Effector memory CD8-positive, alpha-beta T cell (primary cell): Measurements from ENCODE around the gene PLD1.
A peak's percentile ranks its signal among the peaks of the same experiment; 100 is the strongest.

ENCODE experiments used
- ATAC-seq: fragments of 150-1000 bp; cut with Tn5 transposase; replicated peaks from 2 replicates; pipeline ENCODE4 v1.10.0; 2021; ENCODE audit warnings: mild to moderate bottlenecking, moderate library complexity
- DNase-seq, 3 experiments: peaks; one replicate each; pipeline ENCODE4 v3.0.0; 2021
- H3K27ac Mint-ChIP-seq, 2 donors: one replicate each; pipeline ENCODE4 v1.8.0; 2022; ENCODE audit warnings: mild to moderate bottlenecking in 2 of 2, mixed read lengths in 2 of 2, moderate library complexity in 2 of 2
- H3K27me3 Mint-ChIP-seq, 2 donors: one replicate each; pipeline ENCODE4 v1.8.0; 2022; ENCODE audit warnings: mixed read lengths in 2 of 2
- H3K36me3 Mint-ChIP-seq: one replicate; pipeline ENCODE4 v1.8.0; 2022; ENCODE audit warnings: mild to moderate bottlenecking, moderate library complexity, mixed read lengths; ENCODE audit not compliant: insufficient read depth
- H3K4me1 Mint-ChIP-seq, 2 donors: one replicate each; pipeline ENCODE4 v1.8.0; 2022; ENCODE audit warnings: low read depth in 2 of 2, mixed read lengths in 2 of 2
- H3K4me3 Mint-ChIP-seq, 2 donors: one replicate each; pipeline ENCODE4 v1.8.0; 2022; ENCODE audit warnings: mild to moderate bottlenecking in 2 of 2, mixed read lengths in 2 of 2, moderate library complexity in 2 of 2
- H3K9me3 Mint-ChIP-seq, 2 donors: one replicate each; pipeline ENCODE4 v1.8.0; 2022; ENCODE audit warnings: mixed read lengths in 2 of 2

Gene PLD1

GRCh38 chr3:171833789-171834460 is 23.6 kb upstream of the PLD1 start:
- DNase-seq (no peak), ATAC-seq (peak; percentile 65)
- H3K9me3 Mint-ChIP-seq, result no peaks in the 10 kb centered on the region
- peaks cover 0 to 23% of the 10 kb centered on the region in 2 donors for H3K27me3 Mint-ChIP-seq
- H3K27ac Mint-ChIP-seq, result no peak overlapping the region
- H3K36me3 Mint-ChIP-seq, result no peaks in the 10 kb centered on the region
- H3K4me1 Mint-ChIP-seq, result peaks cover 0 to 8% of the 10 kb centered on the region in 2 donors
- H3K4me3 Mint-ChIP-seq, result no peak overlapping the region

GRCh38 chr3:171832989-171833388 is 22.7 kb upstream of the PLD1 start:
- Mint-ChIP-seq H3K27me3 (peaks cover 0 to 17% of the 10 kb centered on the region in 2 donors), H3K9me3 (no peaks in the 10 kb centered on the region), H3K4me3 (no peak overlapping the region), H3K36me3 (no peaks in the 10 kb centered on the region), H3K27ac (no peak overlapping the region), H3K4me1 (peaks cover 0 to 11% of the 10 kb centered on the region in 2 donors)
- DNase-seq, result no peak
- ATAC-seq, result no peak

- H3K9me3 Mint-ChIP-seq, result no peaks in the 10 kb centered on the region
- ATAC-seq (no peak), DNase-seq (no peak)
- no peak overlapping the region for H3K27ac Mint-ChIP-seq
- H3K36me3 Mint-ChIP-seq, result peaks cover 1% of the 10 kb centered on the region
- H3K4me1 Mint-ChIP-seq, result peaks cover 0 to 20% of the 10 kb centered on the region in 2 donors
- peaks cover 0 to 16% of the 10 kb centered on the region in 2 donors for H3K27me3 Mint-ChIP-seq
- H3K4me3 Mint-ChIP-seq, result no peak overlapping the region
Measured at GRCh38 chr3:171831936-171832335, 21.7 kb upstream of the PLD1 start.

- no peak for DNase-seq
- H3K4me3 Mint-ChIP-seq, result no peak overlapping the region
- ATAC-seq, result no peak
- H3K9me3 Mint-ChIP-seq, result no peaks in the 10 kb centered on the region
- H3K27me3 Mint-ChIP-seq, result peaks cover 0 to 16% of the 10 kb centered on the region in 2 donors
- H3K4me1 Mint-ChIP-seq, result peaks cover 0 to 25% of the 10 kb centered on the region in 2 donors
- no peak overlapping the region for H3K27ac Mint-ChIP-seq
- peaks cover 6% of the 10 kb centered on the region for H3K36me3 Mint-ChIP-seq
Measured at GRCh38 chr3:171830518-171830875, 20.2 kb upstream of the PLD1 start.

- Mint-ChIP-seq H3K4me3 (peak overlapping the region in 1 of 2 donors; percentile 39), H3K4me1 (peaks cover 0 to 25% of the 10 kb centered on the region in 2 donors), H3K27ac (no peak overlapping the region), H3K9me3 (no peaks in the 10 kb centered on the region), H3K36me3 (peaks cover 6% of the 10 kb centered on the region), H3K27me3 (peaks cover 0 to 20% of the 10 kb centered on the region in 2 donors)
- DNase-seq (no peak), ATAC-seq (peak; percentile 24)
Measured at GRCh38 chr3:171829841-171830517, 19.7 kb upstream of the PLD1 start.

- Mint-ChIP-seq H3K4me1 (peaks cover 0 to 25% of the 10 kb centered on the region in 2 donors), H3K4me3 (peak overlapping the region in 1 of 2 donors; percentile 39), H3K27ac (no peak overlapping the region)
Measured at GRCh38 chr3:171828902-171829770, 18.9 kb upstream of the PLD1 start.

GRCh38 chr3:171827836-171828458 is 17.7 kb upstream of the PLD1 start:
- H3K4me3 Mint-ChIP-seq, result peak overlapping the region; percentile 7 to 64
- peaks cover 0 to 25% of the 10 kb centered on the region in 2 donors for H3K4me1 Mint-ChIP-seq
- peak; percentile 89 for ATAC-seq
- DNase-seq, result peak in 1 of 3 experiments; percentile 5
- H3K27me3 Mint-ChIP-seq, result peaks cover 0 to 27% of the 10 kb centered on the region in 2 donors
- peak overlapping the region in 1 of 2 donors; percentile 65 for H3K27ac Mint-ChIP-seq
- peaks cover 6% of the 10 kb centered on the region for H3K36me3 Mint-ChIP-seq
- no peaks in the 10 kb centered on the region for H3K9me3 Mint-ChIP-seq

More at GRCh38 chr3:171828902-171829770, 18.9 kb upstream of the PLD1 start:
- peaks cover 6% of the 10 kb centered on the region for H3K36me3 Mint-ChIP-seq
- peaks cover 0 to 22% of the 10 kb centered on the region in 2 donors for H3K27me3 Mint-ChIP-seq
- DNase-seq, result no peak
- peak; percentile 18 for ATAC-seq
- no peaks in the 10 kb centered on the region for H3K9me3 Mint-ChIP-seq

GRCh38 chr3:171827385-171827784 is 17.1 kb upstream of the PLD1 start:
- Mint-ChIP-seq H3K9me3 (no peaks in the 10 kb centered on the region), H3K36me3 (peaks cover 6% of the 10 kb centered on the region), H3K4me1 (peaks cover 0 to 25% of the 10 kb centered on the region in 2 donors), H3K4me3 (peak overlapping the region in 1 of 2 donors; percentile 64), H3K27ac (peak overlapping the region in 1 of 2 donors; percentile 65), H3K27me3 (peaks cover 0 to 27% of the 10 kb centered on the region in 2 donors)
- no peak for DNase-seq
- ATAC-seq, result peak; percentile 48

- H3K36me3 Mint-ChIP-seq, result peaks cover 6% of the 10 kb centered on the region
- no peaks in the 10 kb centered on the region for H3K9me3 Mint-ChIP-seq
- no peak overlapping the region for H3K4me3 Mint-ChIP-seq
- no peak for DNase-seq
- ATAC-seq, result no peak
- peaks cover 0 to 18% of the 10 kb centered on the region in 2 donors for H3K27me3 Mint-ChIP-seq
- H3K4me1 Mint-ChIP-seq, result peaks cover 0 to 25% of the 10 kb centered on the region in 2 donors
- H3K27ac Mint-ChIP-seq, result no peak overlapping the region
Measured at GRCh38 chr3:171825222-171825828, 15.0 kb upstream of the PLD1 start.

- Mint-ChIP-seq H3K27me3 (peaks cover 0 to 18% of the 10 kb centered on the region in 2 donors), H3K4me1 (peaks cover 0 to 23% of the 10 kb centered on the region in 2 donors), H3K36me3 (peaks cover 6% of the 10 kb centered on the region), H3K9me3 (no peaks in the 10 kb centered on the region), H3K4me3 (no peak overlapping the region), H3K27ac (no peak overlapping the region)
- no peak for DNase-seq
- no peak for ATAC-seq
Measured at GRCh38 chr3:171824824-171825221, 14.5 kb upstream of the PLD1 start.

GRCh38 chr3:171824116-171824515 is 13.8 kb upstream of the PLD1 start:
- ATAC-seq (no peak), DNase-seq (no peak)
- no peaks in the 10 kb centered on the region for H3K9me3 Mint-ChIP-seq
- peaks cover 0 to 19% of the 10 kb centered on the region in 2 donors for H3K4me1 Mint-ChIP-seq
- peaks cover 0 to 18% of the 10 kb centered on the region in 2 donors for H3K27me3 Mint-ChIP-seq
- no peak overlapping the region for H3K4me3 Mint-ChIP-seq
- H3K27ac Mint-ChIP-seq, result no peak overlapping the region
- peaks cover 6% of the 10 kb centered on the region for H3K36me3 Mint-ChIP-seq

GRCh38 chr3:171822431-171823106 is 12.3 kb upstream of the PLD1 start:
- no peak overlapping the region for H3K4me3 Mint-ChIP-seq
- ATAC-seq (no peak), DNase-seq (no peak)
- no peak overlapping the region for H3K27ac Mint-ChIP-seq
- H3K27me3 Mint-ChIP-seq, result peaks cover 0 to 23% of the 10 kb centered on the region in 2 donors
- H3K36me3 Mint-ChIP-seq, result peaks cover 6% of the 10 kb centered on the region
- H3K4me1 Mint-ChIP-seq, result peaks cover 0 to 10% of the 10 kb centered on the region in 2 donors
- H3K9me3 Mint-ChIP-seq, result no peaks in the 10 kb centered on the region
